NCI-H82 treated with DMSO at 0.1 percent for 48 hours (cell line): Measurements from ENCODE around the gene RAP1B.

Experiments
- DNase-seq: peaks from one replicate; lab custom pipeline; 2025; ENCODE audit not compliant: unreplicated experiment; lab: John Stamatoyannopoulos, UW

RAP1B gene

DNA sequence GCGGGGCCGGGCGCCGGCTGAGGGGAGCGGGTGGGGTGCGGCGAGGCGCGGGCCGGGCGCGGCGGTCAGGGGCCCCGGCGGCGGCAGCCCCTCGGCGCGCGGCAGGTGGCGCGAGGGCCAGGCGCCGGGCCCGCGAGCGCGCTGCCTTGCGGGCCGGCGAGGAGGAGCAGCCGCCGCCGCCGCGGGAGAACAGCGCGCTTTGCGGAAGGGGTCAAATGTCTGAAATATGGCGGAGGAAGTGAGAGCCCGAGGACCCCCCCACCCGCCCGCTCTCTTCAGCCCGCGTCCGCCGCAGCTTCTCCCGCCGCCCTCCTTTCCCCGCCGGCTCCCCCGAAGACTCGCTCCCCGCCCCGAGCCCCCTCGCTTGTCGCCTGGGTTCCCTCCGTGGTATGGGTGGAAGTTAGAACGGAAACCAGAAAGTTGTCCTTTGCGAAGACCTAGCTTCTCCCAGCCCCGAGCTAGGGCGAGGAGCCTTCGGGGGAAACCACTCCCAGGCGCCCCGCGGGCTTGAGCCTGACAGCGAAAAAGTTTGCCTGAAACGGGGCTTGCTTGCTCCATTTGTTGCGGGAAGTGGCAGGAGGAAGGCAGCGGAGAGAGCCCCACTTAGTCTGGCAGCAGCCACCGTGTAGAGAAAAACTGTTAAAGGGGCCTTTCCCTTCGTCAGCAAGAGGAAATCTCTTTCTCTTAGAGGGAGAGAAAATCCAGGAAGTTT lies 551 bp downstream of the RAP1B start:
- DNase-seq, result peak; percentile 8

DNA sequence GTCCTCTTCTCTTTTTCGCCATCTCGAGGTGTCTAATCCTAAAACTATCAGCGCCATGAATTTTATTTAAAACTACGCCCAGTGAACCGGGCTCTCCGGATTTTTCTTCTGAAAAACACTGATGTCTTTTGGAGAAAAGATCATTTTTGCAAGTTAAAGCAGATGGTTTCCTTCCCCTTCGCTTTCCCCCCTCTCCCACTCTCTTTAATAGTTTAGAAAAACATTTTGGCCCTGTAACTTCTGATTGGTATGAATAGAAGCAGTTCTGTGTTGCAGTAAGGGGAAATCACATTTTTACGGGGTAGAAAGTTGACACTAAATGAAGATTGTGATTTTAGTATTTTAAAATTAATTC lies 1.1 kb downstream of the RAP1B start:
- no peak for DNase-seq

DNA sequence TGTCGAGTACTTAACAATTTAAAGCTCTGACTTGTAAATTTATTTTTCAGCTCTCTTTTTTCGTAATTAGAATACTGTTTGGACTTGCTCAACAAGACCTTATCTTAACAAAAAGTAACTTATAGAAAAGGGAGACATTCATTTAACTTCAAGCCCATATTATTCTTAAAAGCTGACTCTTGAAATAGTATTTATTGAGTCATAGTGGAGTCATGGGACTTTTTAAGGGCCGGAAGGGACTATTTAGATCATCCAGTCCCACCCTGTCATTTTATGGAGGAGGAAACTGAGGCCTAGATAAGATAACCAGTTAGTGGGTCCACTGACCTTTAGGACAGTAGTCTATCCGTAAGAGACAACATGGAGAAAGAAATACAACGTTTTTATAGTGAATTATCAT lies 1.5 kb downstream of the RAP1B start:
- no peak for DNase-seq

DNA sequence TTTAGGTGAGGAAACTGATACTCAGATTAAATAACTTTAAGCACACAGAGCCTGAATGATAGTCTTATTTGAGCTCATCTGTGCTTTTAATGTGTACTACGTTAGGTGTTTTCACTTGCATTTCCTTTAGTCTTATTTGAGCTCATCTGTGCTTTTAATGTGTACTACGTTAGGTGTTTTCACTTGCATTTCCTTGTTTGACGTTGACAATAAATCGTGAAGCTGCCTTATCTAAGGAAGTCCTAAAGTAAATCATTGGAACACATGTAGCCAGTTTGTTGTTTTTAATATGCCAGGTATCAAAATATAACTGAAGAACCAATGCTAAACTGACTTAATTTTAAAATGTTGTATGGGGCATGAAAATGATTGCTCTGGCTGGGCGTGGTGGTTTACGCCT lies 2.0 kb downstream of the RAP1B start:
- no peak for DNase-seq

DNA sequence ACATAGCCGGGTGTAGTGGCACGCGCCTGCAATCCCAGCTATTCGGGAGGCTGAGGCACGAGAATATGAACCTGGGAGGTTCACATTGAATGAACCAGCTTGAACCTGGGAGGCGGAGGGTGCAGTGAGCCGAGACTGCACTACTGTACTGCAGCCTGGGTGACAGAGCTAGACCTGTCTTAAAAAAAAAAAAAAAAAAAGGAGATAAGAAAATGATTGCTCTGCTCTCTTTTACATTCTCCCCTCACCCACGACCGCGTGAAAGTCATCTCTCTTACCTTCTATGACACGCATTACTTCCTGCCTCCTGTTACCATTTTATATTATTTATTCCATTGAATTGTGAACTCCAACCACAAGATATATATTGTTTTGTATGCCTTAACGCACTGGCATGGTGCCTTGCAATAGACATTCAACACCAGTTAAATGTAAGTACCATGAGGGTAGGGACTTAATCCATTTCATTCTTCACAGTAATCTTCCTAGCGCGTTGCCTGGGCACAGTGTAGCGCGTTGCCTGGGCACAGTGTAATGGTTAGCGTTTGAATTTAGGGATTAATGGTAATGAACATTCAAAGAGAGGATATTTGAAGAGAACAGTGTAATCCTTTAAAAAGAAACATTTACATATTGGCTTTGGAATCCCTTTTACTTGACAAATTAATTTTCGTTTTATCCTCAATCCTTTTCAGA lies 2.7 kb downstream of the RAP1B start:
- no peak for DNase-seq

DNA sequence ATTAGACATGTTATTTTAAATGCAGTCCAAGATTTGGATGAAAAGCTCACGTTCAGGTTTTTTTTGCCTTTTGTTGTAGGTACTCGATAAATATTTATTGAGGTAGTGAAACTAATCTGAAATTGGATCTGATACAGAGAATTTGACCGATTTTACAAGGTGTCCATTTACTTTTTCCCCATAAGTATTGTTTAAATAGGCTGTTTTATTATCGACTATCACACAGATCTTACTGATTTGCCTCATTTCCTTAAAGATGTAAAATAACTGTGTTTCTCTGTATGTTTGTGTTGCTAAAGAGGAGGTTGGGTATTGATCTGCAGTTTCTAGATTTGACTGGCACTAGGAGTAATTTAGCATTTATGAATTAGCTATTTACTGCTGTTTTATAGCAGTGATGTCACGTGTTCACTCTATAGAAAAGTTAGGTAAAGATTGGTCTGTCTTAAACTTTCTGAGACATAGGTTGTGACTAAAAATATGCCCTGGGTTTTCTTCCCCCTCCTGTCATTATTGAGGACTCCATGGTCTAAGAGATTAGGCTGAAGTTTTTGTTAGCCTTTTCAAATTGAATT lies 3.5 kb downstream of the RAP1B start:
- no peak for DNase-seq

DNA sequence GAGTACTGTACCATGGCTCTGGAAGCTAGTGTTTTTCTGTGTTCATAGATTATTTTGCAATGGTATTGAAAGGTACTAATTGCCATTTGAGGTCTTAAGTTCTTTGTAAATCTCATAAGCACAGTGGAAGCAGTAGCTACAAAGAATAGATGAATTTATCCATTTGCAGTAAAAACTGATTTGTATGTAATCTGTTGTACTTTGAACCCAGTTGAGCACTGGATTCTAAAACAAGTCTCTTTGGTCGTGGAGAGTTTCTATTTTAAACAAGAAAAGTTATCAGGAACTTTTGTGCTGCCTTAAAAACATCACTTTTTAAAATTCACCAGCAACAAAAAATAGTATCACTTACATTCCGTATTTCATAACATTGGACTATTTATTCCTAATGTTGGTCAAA lies 4.1 kb downstream of the RAP1B start:
- DNase-seq, result no peak

DNA sequence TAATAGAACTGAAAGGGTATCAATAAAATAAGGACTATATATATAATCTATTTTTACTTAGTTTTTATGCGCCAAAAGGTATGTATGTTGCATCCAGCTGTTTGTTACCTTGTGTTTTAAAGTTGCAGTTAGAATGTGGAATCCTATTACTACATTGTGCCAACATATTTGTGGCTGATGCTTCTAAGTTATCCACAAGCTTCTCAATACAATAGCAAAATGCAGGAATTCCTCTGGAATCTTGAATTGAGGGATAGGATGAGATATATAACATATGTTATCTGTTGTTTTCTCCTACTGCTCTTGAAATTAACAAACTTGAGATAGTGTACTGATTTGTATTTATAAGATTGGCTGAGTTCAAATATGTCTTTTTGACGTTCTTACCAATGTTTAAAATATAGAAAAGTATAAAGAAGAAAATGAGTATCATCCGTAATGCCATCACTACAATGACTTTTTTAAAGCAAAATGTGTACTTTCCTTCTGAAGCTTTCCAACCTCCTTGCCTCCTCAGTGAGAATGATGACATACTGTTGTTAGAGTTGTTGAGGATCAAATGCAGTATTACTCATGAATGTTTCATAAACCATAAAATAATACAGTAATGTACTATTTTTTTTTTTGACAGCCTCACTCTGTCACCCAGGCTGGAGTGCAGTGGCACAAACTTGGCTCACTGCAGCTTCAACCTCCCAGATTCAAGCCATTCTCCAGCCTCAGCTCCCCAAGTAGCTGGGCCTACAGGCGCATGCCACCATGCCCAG lies 6.6 kb downstream of the RAP1B start:
- DNase-seq, result no peak

DNA sequence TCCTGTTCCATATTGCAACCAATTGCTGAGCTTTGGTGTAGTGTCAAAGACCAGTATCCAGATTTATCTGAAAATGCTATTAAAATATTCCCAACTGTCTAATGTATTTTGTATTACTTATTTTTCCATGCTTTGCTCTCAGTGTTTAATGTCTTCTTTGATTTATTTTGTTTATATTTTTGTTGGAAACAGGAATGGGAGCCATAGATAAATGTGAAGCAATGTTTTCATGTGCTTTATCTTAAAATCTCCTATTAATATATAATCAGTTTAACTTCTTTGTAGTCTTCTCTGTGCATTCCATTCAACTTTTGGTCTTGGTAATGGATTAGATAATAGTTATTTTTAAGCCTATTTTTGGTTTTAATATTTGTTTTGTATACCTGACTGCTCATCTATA lies 8.8 kb downstream of the RAP1B start:
- no peak for DNase-seq

DNA sequence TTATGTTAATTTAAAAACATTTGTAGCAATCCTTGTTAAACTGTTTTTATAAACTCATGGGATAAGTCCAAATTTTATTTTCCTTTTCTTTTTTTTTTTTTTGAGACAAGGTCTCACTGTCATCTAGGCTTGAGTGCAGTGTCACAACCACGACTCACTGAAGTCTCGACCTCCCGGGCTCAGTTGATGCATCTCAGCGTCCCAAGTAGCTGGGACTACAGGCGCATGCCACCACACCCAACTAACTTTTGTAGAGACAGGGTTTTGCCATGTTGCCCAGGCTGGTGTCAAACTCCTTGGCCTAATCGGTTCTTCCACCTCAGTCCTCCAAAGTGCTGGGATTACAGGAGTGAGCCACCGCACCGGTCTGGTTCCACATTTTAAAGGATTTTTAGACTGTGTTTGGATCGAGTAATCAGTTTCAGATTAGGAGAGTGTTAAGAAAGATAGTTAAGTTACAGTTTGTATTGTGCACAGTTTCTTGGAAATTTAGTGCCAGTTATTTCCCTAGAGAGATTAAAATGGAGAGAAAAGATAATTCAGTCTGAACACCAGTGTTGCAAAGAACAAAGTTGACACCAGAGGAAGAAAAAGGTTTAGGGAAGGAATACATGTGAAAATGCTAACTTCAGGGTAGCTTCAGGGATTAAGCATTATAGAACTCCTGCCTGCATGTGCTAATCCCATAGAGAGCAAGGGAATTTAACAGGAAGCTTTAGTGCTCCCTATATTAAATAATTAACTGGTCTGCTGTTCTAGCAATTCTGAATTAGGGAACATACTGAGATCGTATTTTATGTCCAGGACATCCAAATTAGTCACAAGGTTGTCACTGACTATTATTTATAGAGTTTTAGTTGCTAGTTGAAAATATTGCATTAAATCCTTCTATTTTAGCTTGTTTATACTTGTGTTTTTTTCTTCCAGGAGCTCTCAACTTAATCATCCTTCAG lies 10.1 kb downstream of the RAP1B start:
- peak; percentile 49 for DNase-seq

DNA sequence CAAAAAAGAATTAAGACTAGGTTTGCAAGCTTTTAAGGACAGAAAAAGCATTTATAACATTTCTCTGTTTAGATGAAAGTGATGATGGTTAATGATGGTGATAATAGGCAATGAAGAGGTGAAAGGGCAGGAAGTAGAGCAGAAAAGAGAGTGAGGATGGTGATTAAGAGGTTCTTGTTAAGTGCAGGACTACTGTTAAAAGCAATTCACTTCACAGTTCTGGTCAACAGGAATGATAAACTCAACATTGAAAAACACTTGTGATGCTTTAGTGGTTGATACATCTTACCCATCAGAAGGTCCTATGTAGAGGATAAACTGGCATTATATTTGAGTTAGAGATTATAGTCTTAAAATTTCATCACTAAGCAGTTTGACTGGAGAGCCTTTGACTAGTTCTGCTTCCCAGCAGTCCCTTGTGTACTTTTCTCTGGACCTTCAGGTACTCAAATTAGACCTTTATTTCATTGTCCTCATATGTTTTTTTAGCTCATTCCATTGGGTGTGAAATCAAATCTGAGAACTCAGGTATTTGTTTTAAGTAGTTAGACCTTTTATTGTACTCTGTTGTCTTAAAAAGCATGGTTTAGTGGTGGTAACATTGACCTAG lies 10.9 kb downstream of the RAP1B start:
- no peak for DNase-seq

DNA sequence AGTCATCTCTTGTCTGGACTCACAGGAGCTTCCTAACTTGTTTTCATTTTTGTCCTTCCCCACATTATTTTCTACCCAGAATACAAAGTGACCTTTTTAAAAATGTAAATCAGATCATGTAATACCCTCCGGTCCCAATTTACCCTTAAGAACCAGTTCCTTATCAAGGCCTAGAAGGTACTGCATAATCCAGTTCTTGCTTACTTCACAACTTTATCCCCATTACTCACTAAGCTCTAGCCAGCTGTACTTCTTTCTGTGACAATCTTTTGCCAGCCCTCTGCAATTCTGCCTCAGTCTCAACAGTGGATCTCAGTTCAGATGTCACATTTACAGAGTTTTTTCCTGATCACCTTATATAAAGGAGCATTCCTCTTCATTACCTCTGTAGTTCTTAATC lies 11.6 kb downstream of the RAP1B start:
- peak; percentile 34 for DNase-seq

DNA sequence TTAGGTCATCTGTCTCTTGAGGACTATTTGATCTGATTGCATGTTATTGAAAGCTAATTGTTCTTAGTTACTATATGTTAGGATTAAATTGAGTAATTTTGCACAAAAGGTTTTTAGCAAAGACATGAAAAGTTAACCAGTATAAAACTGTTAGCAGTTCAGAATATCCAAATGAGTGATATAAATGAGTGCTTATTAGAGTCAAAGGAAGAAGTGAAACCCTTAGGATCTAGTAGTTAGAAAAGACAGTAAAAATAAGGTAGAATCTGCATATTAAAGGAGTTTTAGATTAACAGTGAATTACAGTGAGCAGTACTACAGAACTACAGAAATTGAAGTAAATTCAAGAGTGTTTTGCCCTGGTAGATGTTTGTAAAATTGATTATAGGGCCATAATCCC lies 12.4 kb downstream of the RAP1B start:
- DNase-seq, result no peak

DNA sequence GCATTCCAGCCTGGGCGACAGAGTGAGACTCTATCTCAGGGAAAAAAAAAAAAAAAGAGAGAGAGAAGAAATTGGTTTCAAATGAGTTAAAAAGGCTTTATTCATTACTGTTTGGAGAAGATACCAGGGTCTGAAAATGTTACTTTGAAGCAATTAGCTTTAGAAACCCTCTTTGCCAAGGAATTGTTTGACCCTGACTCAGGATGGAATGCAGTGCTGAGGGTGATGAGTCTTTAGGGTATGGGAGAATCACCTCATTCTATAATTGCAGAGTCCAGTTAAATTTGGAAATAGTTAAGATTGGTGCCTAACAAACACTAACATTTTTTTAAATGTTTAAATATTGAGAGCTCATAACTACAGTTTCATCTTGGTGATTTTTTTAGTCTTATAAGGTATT lies 13.3 kb downstream of the RAP1B start:
- no peak for DNase-seq

DNA sequence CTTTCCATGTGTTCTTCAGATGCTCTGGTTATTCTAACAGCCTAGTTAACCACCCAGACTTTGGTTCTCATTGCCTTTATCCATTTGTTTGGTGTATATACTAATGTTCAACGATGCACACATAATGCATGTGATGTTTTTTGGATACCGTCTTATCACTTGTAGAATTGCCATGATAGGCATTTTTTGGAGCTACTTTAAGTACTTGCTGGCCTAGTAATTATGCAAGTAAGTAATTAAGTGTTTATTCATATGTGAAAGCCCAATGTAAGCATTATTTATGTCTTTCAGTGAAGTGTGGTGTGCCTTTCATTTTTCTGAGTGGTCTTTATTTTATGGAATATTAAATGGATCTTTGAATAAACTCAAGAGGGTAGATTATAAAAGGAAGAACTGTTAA lies 14.2 kb downstream of the RAP1B start:
- no peak for DNase-seq

DNA sequence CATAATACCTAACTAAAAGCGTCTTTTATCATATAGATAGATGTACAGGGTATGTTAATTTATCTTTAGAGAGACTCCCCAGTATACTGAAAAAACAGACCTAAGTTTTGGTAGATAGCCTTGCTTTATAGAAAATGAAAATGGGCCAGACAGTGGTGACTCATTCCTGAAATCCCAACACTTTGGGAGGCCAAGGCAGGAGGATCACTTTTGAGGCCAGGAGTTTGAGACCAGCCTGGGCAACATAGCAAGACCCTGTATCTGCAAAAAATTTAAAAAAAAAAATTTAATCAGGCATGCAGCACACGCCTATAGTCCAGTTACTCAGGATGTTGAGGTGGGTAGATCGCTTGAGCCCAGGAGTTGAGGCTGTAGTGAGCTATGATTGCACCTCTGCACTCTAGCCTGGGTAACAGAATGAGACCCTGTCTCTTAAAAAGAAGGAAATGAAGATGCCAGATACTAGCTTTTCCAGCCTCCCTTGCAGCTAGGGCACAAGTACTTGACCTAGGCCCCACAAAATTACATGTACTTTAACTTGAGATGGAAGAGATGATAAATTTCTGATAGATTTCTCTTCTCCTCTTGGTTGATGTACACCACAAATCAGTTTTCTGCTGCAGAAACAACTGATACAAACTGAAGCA lies 17.1 kb downstream of the RAP1B start:
- DNase-seq, result no peak

DNA sequence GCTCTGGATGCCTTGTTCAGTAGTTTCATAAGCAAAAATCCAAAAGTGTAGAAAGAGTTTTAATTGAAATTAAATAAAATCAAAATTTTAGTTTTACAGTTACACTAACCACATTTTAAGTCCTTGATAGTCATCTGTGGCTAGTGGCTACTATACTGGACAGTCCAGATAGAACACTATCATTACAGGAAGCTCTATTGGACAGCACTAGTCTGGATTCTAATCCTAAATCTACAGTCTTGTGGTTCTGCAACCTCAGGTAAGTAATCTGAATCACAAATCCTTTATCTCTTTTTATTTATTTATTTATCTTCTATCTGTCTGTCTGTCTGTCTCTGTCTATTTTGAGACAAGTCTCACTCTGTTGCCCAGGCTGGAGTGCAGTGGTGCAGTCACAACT lies 18.0 kb downstream of the RAP1B start:
- DNase-seq, result no peak

DNA sequence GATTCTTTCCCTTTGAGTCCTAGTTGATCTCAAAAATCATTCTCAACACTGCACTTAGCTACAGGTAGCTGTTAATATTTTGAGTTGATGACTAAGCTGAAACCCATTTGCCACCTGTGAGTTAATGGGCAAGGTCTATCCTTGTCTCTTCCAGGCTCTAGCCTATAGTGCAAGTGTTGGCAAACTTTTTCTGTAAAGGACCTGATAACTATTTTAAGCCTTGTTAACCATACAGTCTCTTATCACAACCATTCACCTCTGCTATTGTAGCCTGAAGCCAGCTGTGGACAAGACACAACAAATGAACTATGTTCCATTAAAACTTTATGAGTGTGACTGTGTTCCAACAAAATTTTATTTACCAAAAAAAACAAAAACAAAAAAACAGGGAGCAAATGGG lies 19.4 kb downstream of the RAP1B start:
- DNase-seq, result no peak

DNA sequence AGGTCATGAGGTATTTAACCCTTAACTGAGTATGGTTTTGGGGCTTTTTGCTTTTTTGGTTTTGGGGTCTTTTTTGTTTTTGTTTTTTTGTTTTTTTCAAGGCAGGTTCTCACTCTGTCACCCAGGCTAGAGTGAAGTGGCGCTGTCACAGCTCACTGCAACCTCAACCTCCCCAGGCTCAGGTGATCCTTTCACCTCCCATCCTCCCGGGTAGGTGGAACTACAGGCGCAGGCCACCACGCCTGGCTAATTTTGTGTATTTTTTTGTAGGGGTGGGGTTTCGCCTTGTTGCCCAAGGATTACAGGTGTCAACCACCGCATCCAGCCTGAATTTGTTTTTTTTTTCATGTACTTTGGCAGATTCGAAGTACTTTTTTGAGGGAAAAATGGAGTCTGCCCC lies 19.9 kb downstream of the RAP1B start:
- no peak for DNase-seq

DNA sequence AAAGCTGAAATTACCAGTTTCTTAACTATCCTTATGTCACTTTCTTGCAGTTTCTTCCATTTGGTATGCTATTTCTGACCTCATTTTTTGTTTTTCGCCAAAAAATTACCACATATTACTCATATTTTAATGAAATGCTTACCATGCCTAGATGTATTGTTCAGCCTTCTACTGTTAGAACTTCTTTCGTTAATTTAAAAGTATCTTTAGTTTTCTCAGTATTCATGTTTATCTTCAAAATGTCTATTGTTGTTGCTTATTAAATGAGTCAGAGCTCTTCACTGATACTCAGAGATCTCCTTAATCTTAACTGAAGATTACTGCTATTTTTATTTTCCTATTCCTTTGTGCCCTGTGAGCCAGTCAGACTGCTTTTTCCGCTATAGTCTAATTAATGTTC lies 20.5 kb downstream of the RAP1B start:
- no peak for DNase-seq
